Psoas muscle (tissue), 8 donors: ENCODE results near the gene APLP2. TPM values are rescaled to one million over a fixed set of nuclear protein-coding genes. Genes with fewer than 3 reads are reported as not detected.

Source experiments
- ATAC-seq, 4 donors: fragments of 200-7000 bp; cut with Tn5 transposase; one replicate each; pipeline ENCODE4 v1.9.1; 2020; ENCODE audit warnings: moderate library complexity in 3 of 4, mild to moderate bottlenecking in 2 of 4
- DNase-seq, 2 donors: peaks; one replicate each; pipeline ENCODE4 v3.0.0-alpha.2; 2020
- H3K27ac ChIP-seq: fragments of 200-600 bp; one replicate; pipeline ENCODE4 v1.8.0; 2022
- H3K27me3 ChIP-seq, 3 donors: fragments of 200-600 bp in 1 of 3; one replicate each; pipeline versions ENCODE4 v1.6.1 to v1.8.0; 2013 to 2022; ENCODE audit warnings: low read length in 2 of 3, mild to moderate bottlenecking in 2 of 3, moderate library complexity in 1 of 3; ENCODE audit not compliant: insufficient read depth in 3 of 3
- H3K36me3 ChIP-seq, 2 donors: fragments of 200-600 bp in 1 of 2; one replicate each; pipeline versions ENCODE4 v1.6.1 to v1.8.0; 2013 to 2022; ENCODE audit warnings: low read depth in 1 of 2, mild to moderate bottlenecking in 1 of 2, moderate library complexity in 1 of 2; ENCODE audit not compliant: insufficient read depth in 1 of 2
- H3K4me1 ChIP-seq: fragments of 200-600 bp; one replicate; pipeline ENCODE4 v1.8.0; 2022
- H3K4me3 ChIP-seq: fragments of 200-600 bp; one replicate; pipeline ENCODE4 v1.8.0; 2022; ENCODE audit warnings: mild to moderate bottlenecking
- H3K9me3 ChIP-seq: fragments of 200-600 bp; one replicate; pipeline ENCODE4 v1.8.0; 2022
- CTCF ChIP-seq: fragments of 200-600 bp; IDR thresholded peaks from one replicate; pipeline ENCODE4 v1.8.0; 2022; ENCODE audit warnings: antibody characterized with exemption
- WGBS, 3 donors: extraction: QIAGEN DNeasy Blood & Tissue Kit; methylation state at CpG; one replicate each; pipeline versions ENCODE4 v1.1.6 to v1.1.7; 2013; 5-methylcytosine and 5-hydroxymethylcytosine counted together
- intact Hi-C, 2 donors: fragments of 100-400 bp; cut with DNase I; formaldehyde crosslinking; loops; one replicate each; pipeline versions ENCODE4 v1.11.0 to v1.14.2; 2022
- polyA plus RNA-seq, 3 donors: library from polyadenylated mRNA; stranded (reverse); fragments of 200-250 nt; gene quantifications; one replicate each; pipeline ENCODE4 v1.2.3, GENCODE V29; 2013
- total RNA-seq, 4 donors: library from RNA; stranded (reverse); fragmentation: NEBNext Ultra II Directional in 2 of 4; extraction: Animal tissue kit (Norgen Biotek cat#: 25700) in 2 of 4; gene quantifications; one replicate each; pipeline versions ENCODE4 v1.2.1 to v1.2.4, GENCODE V29; 2021 to 2023
- donor health status: healthy with polysubstance abuse.
- donor health status: DM: no; HTN: no; CAD: no; lungs with moderate emphysema.
- donor health status: Bipolar disorder and iron deficiency.
- donor health status: healthy.
- donor health status: DM: yes; HTN: yes; CAD: no.
- donor health status: DM: no; HTN: no; CAD: no.
- donor health status: DM: no; HTN: no; CAD: no.
- donor health status: DM: yes; HTN: yes; CAD: no.

Gene APLP2
- total and polyA plus RNA-seq, 7 donors = 37.8 to 96.7 (median 67.6) TPM

- 88 to 92% (median 91%) methylated on average over 44 of the region's 44 CpGs for WGBS, 3 donors
- no peaks in the 10 kb centered on the region for H3K27me3 ChIP-seq
- no peaks in the 10 kb centered on the region for H3K36me3 ChIP-seq
- H3K4me1 ChIP-seq = no peaks in the 10 kb centered on the region
- DNase-seq (no peak), ATAC-seq (no peak)
- no peak for TF ChIP-seq CTCF
- H3K4me3 ChIP-seq = no peak overlapping the region
- intact Hi-C loops = no loop called here
- no peak overlapping the region for H3K27ac ChIP-seq
- no peaks in the 10 kb centered on the region for H3K9me3 ChIP-seq
Observed at GRCh38 chr11:130032931-130033330, 36.8 kb upstream of the APLP2 start.

GRCh38 chr11:130034236-130034635, 35.5 kb upstream of the APLP2 start:
- TF ChIP-seq CTCF = no peak
- no peak overlapping the region for H3K4me3 ChIP-seq
- no peaks in the 10 kb centered on the region for H3K9me3 ChIP-seq
- intact Hi-C loops = no loop called here
- no peak overlapping the region for H3K27ac ChIP-seq
- ATAC-seq = no peak
- H3K36me3 ChIP-seq = no peaks in the 10 kb centered on the region
- no peaks in the 10 kb centered on the region for H3K4me1 ChIP-seq
- H3K27me3 ChIP-seq = no peaks in the 10 kb centered on the region
- DNase-seq = no peak

- Histone ChIP-seq H3K4me3 (no peak overlapping the region), H3K9me3 (no peaks in the 10 kb centered on the region), H3K36me3 (no peaks in the 10 kb centered on the region), H3K27ac (no peak overlapping the region), H3K27me3 (peaks cover 0 to 5% (median 0%) of the 10 kb centered on the region in 3 donors), H3K4me1 (no peaks in the 10 kb centered on the region)
- DNase-seq (no peak), ATAC-seq (no peak)
- 51 to 57% (median 56%) methylated on average over 3 of the region's 3 CpGs for WGBS, 3 donors
- intact Hi-C loops = no loop called here
- no peak for TF ChIP-seq CTCF
Observed at GRCh38 chr11:130037058-130037457, 32.6 kb upstream of the APLP2 start.

- no peak overlapping the region for H3K27ac ChIP-seq
- H3K9me3 ChIP-seq = no peaks in the 10 kb centered on the region
- no peak for DNase-seq
- no peaks in the 10 kb centered on the region for H3K36me3 ChIP-seq
- ATAC-seq = no peak
- TF ChIP-seq CTCF = no peak
- intact Hi-C loops = no loop called here
- peaks cover 0 to 5% (median 0%) of the 10 kb centered on the region in 3 donors for H3K27me3 ChIP-seq
- H3K4me1 ChIP-seq = no peaks in the 10 kb centered on the region
- H3K4me3 ChIP-seq = no peak overlapping the region
- 69 to 74% (median 73%) methylated on average over 7 of the region's 7 CpGs for WGBS, 3 donors
Observed at GRCh38 chr11:130037881-130038585, 31.7 kb upstream of the APLP2 start.
